ENCODE results near the gene INTS7.

DNA sequence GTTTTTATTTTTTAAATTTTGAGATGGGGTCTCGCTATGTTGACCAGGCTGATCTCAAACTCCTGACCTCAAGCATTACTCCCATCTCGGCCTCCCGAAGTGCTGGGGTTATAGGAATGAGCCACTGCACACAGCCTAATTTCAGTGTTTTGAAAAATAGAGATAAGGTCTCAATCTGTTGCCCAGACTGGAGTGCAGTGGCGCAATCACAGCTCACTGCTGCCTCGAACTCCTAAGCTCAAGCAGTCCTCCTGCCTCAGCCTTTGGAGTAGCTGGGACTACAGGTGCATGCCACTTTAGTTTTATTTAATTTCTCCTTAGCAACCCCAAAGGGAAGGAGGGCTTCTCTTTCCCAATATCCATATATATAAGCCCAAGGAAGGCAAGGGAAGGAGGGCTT is 141.0 kb downstream of the INTS7 start:
- TF ChIP-seq SMC3 (conservative IDR thresholded peaks at IDR 0.05; ENCODE audit: insufficient read depth, low read depth, low read length) (no peak), HDGF (IDR thresholded peaks at IDR 0.05) (no peak), CTCF (IDR thresholded peaks at IDR 0.05 in 2 of 3, conservative IDR thresholded peaks at IDR 0.05 in 1 of 3; ENCODE audit: insufficient read depth in 2 of 3, low read depth in 1 of 3, low read length in 3 of 3) (no peak), NFRKB (IDR thresholded peaks at IDR 0.05; ENCODE audit: low read depth) (no peak), POLR2A (conservative IDR thresholded peaks at IDR 0.05) (no peak), JUND (IDR thresholded peaks at IDR 0.05; ENCODE audit: borderline replicate concordance, low read depth, low read length) (no peak), JUND (tag; IDR thresholded peaks at IDR 0.05; ENCODE audit: borderline replicate concordance, low read depth, low read length) (no peak), CEBPZ (IDR thresholded peaks at IDR 0.05; ENCODE audit: borderline replicate concordance, low read depth, low read length) (no peak), ZZZ3 (IDR thresholded peaks at IDR 0.05) (no peak), YBX1 (IDR thresholded peaks at IDR 0.05) (no peak), ATF7 (IDR thresholded peaks at IDR 0.05) (no peak), POLR2AphosphoS5 (IDR thresholded peaks at IDR 0.05; ENCODE audit: control insufficient read depth, insufficient read depth, low read depth, low read length) (no peak), PHB2 (IDR thresholded peaks at IDR 0.05; ENCODE audit: low read depth) (no peak), ZNF174 (CRISPR knock-in tag; IDR thresholded peaks at IDR 0.05) (no peak)
- TF ChIP-seq, protein P1, sequence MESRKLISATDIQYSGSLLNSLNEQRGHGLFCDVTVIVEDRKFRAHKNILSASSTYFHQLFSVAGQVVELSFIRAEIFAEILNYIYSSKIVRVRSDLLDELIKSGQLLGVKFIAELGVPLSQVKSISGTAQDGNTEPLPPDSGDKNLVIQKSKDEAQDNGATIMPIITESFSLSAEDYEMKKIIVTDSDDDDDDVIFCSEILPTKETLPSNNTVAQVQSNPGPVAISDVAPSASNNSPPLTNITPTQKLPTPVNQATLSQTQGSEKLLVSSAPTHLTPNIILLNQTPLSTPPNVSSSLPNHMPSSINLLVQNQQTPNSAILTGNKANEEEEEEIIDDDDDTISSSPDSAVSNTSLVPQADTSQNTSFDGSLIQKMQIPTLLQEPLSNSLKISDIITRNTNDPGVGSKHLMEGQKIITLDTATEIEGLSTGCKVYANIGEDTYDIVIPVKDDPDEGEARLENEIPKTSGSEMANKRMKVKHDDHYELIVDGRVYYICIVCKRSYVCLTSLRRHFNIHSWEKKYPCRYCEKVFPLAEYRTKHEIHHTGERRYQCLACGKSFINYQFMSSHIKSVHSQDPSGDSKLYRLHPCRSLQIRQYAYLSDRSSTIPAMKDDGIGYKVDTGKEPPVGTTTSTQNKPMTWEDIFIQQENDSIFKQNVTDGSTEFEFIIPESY (CRISPR knock-in tag; IDR thresholded peaks at IDR 0.05), result no peak

Data from K562 (cell line).